HG03039 (cell line): ENCODE data around the gene PARD3.
"Not testable (repeated sequence)": the region's sequence is repeated elsewhere in the genome, so short reads cannot be mapped to it uniquely, and the experiment has no call there.

Source experiments
- ATAC-seq: cut with Tn5 transposase; IDR thresholded peaks from one replicate; pipeline ENCODE4 v1.9.1; 2021; ENCODE audit warnings: mild to moderate bottlenecking, moderate library complexity; ENCODE audit not compliant: unreplicated experiment

PARD3 gene

GRCh38 chr10:34746094-34746493 lies 69.0 kb downstream of the PARD3 start:
- no peak for ATAC-seq

GRCh38 chr10:34745244-34745643 lies 69.9 kb downstream of the PARD3 start:
- ATAC-seq: no peak

GRCh38 chr10:34744590-34744989 lies 70.5 kb downstream of the PARD3 start:
- no peak for ATAC-seq

- ATAC-seq: no peak
Observed at GRCh38 chr10:34743814-34744213, 71.3 kb downstream of the PARD3 start.

DNA sequence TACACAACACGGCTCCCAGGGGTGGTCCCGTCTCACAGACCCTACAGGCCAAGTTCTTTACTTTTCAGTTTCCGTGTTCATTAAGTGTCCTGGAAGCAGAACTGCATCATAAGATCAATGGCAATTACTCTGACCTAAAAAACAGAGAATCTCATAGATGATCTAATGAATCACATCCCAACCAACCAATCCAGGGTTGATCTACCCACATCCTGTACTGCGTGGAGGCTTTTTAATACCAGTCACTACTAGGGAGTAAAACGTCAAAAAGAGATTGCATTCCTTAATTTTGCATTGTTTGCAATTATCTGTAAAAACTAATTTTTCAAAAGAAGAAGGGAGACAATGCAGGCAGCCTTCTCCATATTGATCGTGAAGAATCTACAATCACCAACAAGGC lies 72.6 kb downstream of the PARD3 start:
- no peak for ATAC-seq

- not testable (repeated sequence) for ATAC-seq
Observed at GRCh38 chr10:34741087-34741486, 74.0 kb downstream of the PARD3 start.

DNA sequence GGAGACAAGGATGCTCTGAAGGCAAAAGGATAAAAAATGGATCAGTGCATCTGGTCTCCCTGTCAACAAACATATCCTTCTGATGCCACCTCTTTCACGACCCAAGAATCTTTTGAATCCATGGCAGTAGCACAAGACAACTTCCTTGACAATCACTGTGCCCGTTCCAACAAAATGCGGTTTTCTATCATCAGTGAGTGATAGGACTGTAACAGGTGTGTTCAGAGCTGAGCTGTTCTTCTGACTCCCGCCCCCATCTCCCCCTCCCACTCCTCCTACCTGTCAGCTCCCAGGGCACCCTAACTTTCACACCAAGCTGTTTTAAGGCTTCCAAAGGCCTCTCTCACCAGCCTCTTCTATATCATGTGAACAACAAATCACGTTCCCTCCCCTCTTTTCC lies 74.8 kb downstream of the PARD3 start:
- ATAC-seq: no peak

DNA sequence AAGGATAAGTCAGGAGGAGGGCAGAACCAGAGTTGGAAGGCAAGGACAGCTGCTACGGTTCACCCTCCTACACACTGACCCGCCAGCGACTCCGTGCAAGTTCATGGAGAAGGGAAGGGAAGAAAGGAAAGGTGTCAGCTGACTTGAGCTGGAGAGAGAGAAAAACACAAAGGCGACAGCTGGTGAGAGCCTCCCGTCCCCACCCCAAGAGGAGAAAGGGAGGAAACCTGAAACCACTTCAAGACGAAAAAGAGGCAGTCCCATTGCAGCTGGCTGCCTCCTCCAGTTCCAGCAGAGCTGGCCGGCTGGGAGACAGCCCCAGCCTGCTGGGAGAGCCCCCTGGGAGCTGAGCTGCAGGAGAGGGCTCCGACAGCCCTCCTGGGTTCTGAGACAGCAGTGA lies 75.2 kb downstream of the PARD3 start:
- ATAC-seq: no peak

- ATAC-seq: no peak
Observed at GRCh38 chr10:34737772-34738169, 77.3 kb downstream of the PARD3 start.

- no peak for ATAC-seq
Observed at GRCh38 chr10:34736976-34737771, 77.9 kb downstream of the PARD3 start.

DNA sequence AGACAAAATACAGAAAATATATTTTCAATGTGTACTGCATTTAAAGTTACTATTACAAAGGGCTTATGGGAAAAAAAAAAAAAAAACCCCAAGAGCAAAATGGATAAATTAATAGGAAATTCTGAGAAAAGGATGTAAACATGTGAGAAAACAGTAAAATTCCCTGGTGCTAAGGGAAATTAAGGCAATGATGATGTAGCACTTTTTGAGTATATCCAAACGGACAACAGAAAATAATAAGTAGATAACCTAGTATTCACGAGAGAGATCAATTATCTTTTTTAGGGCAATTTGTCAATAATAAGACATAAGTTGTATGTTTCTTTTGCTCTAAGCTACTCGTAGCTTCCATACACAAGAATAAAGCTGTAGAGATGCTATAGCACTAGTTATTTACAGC lies 80.2 kb downstream of the PARD3 start:
- ATAC-seq: no peak

GRCh38 chr10:34732926-34733325 lies 82.2 kb downstream of the PARD3 start:
- no peak for ATAC-seq

- ATAC-seq: no peak
Observed at GRCh38 chr10:34731885-34732701, 83.0 kb downstream of the PARD3 start.

- no peak for ATAC-seq
Observed at GRCh38 chr10:34731213-34731612, 83.9 kb downstream of the PARD3 start.

GRCh38 chr10:34730726-34731125 lies 84.4 kb downstream of the PARD3 start:
- ATAC-seq: no peak

DNA sequence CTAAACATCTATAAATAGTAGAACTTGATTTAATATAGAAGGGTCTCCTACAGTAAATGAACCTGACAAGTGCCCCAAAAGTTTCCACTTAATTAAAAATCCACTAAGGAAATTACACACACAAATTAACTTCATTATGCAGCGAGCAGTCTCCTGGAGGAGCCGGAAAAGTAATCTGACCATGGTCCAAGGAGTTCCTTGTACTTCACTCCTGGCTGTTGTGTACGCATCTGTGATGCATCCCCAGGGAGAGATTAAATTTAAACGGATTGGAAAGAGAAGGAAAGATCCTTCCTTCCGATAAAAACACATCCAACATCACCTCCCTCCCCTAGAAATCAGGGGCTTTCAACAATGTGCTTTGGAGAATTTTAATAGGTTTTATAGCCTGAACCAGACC lies 85.5 kb downstream of the PARD3 start:
- ATAC-seq: no peak

DNA sequence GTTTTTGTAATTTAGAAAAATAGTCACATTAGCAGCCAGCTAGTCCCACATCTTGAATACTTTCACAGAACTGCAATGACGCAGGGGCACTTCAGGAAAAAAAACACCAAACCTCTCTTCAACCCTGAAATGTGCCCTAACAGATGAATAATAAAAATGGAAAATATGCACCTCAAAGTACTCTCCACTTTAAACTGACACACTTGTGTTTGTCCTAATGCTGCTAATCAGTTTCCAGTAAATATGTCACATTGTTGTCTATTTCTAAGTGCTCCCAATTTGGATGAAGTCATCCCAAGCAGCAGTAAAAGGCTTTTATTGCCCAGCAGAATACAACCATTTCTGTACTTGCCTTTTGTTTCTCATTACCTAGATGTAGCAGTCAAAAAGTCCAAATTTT lies 86.7 kb downstream of the PARD3 start:
- ATAC-seq: no peak

- no peak for ATAC-seq
Observed at GRCh38 chr10:34727595-34728033, 87.5 kb downstream of the PARD3 start.

DNA sequence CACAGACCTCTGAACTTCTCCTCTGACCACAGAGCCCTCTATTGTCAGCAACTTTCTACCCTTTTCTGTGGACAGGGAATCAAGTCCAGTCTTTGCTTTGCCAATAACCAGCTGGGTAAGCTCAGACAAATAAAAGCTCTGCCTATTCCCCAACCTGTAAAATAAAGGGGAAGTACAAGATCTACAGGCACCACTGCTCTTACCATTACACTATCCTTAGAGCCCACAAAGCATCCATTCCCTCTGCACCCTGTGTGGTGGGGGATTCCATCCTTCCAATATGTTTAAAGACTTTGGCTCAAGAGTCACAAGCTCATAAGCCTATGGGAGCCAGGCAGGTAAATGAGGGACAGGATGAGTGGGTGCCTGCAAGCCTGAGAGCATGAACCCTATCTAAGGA lies 88.2 kb downstream of the PARD3 start:
- ATAC-seq: no peak

DNA sequence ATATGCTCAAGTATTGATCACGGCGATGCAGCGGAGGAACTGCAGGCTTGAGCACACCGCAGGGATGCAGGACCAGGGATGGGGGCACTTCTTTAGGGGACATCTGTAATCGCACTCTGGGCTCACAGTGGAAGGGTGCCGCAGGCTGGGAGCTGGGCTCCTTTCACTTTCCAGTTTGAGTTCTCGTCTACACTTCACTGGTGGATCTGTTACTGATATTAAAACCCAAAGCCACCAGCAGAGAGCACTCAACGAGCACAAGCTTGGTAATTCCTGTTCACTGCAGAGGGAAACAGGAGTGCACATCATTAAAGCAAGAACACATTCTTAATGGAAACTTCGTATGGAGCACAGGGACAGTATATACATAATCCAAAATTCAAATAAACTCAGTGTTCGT lies 91.3 kb downstream of the PARD3 start:
- no peak for ATAC-seq

DNA sequence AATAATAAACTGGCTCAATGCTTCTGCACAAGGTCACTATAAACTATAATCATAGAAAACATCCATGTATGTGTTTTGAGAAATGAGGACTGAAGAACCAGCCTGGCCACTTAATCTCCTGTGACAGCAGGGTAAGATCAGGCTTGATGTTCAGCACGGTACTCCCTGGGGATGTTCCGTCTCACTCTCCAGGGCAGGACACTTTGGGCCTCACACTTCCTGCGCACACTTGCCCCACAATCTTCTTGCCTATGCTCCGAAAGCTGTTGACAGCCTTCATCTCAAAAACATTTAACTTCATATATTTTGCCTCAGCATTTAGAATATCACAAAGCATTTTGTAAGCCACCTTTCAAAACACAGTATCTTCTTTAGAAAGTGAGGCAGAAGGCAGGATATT lies 92.7 kb downstream of the PARD3 start:
- no peak for ATAC-seq

- no peak for ATAC-seq
Observed at GRCh38 chr10:34721208-34721840, 93.8 kb downstream of the PARD3 start.
